Measurements from ENCODE around the gene MYO15B.

GRCh38 chr17:75548813-75549212 is 38.8 kb upstream of the MYO15B start:
- TF ChIP-seq EZH2 (IDR thresholded peaks at IDR 0.05; ENCODE audit: borderline replicate concordance) (no peak), CTCF (IDR thresholded peaks at IDR 0.05; ENCODE audit: poor library complexity) (no peak)
